ENCODE data around the gene PSMD14.

Gene PSMD14

DNA sequence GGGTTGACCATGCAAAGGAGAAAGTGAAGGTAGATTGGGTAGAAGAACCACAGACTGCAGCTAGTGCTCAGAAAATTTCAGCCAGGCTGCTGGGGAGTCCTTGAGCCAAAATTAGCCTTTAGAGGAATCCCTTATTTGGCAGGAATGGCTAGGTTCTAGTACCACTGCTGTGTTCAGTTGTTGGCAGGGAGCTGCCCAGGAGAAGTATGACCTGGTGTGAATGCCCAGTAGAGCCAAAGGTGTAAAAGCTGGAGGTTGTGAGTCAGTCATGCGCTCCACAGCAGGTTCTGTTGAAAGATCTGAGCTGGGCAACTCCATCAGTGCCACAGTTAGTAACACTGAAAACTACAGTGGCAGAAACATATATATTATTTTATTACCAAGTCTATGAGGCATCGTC is 71.5 kb downstream of the PSMD14 start:
- no peak for DNase-seq (ENCODE audit: low spot score in 2 of 2)
- Mint-ChIP-seq H3K4me1 (no peaks in the 10 kb centered on the region), H3K9me3 (no peaks in the 10 kb centered on the region), H3K27ac (no peak overlapping the region), H3K4me3 (no peak overlapping the region), H3K27me3 (no peaks in the 10 kb centered on the region), H3K36me3 (peaks cover 8% of the 10 kb centered on the region)
- ATAC-seq (ENCODE audit: low read depth), result no peak

- no peaks in the 10 kb centered on the region for H3K9me3 Mint-ChIP-seq
Measured at GRCh38 chr2:161381546-161381945, 73.3 kb downstream of the PSMD14 start.

GRCh38 chr2:161382747-161383146 is 74.5 kb downstream of the PSMD14 start:
- ATAC-seq (ENCODE audit: low read depth), result no peak
- Mint-ChIP-seq H3K27me3 (no peaks in the 10 kb centered on the region), H3K9me3 (no peaks in the 10 kb centered on the region), H3K27ac (no peak overlapping the region), H3K4me3 (no peak overlapping the region), H3K36me3 (peaks cover 4% of the 10 kb centered on the region), H3K4me1 (no peaks in the 10 kb centered on the region)
- no peak for DNase-seq (ENCODE audit: low spot score in 2 of 2)

More at GRCh38 chr2:161381546-161381945, 73.3 kb downstream of the PSMD14 start:
- no peak for ATAC-seq (ENCODE audit: low read depth)
- H3K36me3 Mint-ChIP-seq, result peaks cover 7% of the 10 kb centered on the region
- no peak overlapping the region for H3K4me3 Mint-ChIP-seq
- no peaks in the 10 kb centered on the region for H3K4me1 Mint-ChIP-seq
- H3K27ac Mint-ChIP-seq, result no peak overlapping the region
- DNase-seq (ENCODE audit: low spot score in 2 of 2), result no peak
- H3K27me3 Mint-ChIP-seq, result no peaks in the 10 kb centered on the region

GRCh38 chr2:161384864-161385263 is 76.6 kb downstream of the PSMD14 start:
- Mint-ChIP-seq H3K4me3 (no peak overlapping the region), H3K9me3 (no peaks in the 10 kb centered on the region), H3K36me3 (peaks cover 2% of the 10 kb centered on the region), H3K4me1 (no peaks in the 10 kb centered on the region), H3K27ac (no peak overlapping the region), H3K27me3 (no peaks in the 10 kb centered on the region)
- DNase-seq (ENCODE audit: low spot score in 2 of 2) (no peak), ATAC-seq (ENCODE audit: low read depth) (peak; percentile 27)

DNA sequence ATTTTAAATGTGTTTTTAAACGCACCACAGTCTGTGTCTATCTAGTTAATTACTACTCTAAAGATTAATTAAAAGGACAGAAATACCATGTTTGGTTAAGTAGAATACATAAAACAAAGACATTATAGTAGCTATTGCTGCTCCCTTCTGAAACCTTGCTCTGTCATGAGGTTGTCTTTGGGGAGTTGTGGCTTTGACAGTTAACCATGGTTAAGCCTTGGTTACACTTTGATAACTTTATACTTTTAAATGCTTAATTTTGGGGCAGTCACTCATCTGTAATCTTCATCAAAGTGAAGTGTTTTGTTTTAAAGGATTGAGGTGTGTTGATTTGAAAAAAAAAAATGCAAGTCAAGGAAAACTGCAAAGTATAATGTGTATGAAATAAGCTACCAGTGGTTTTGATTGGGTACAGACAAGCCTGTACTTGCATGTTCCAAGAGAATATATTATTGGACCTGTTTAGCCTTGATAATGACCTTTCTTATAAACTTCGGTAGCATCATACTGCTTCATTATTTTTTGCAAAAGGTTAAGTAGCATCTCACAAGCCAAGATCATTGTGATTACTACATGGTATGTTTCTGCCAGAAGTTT is 78.1 kb downstream of the PSMD14 start:
- ATAC-seq (ENCODE audit: low read depth) (no peak), DNase-seq (ENCODE audit: low spot score in 2 of 2) (no peak)
- Mint-ChIP-seq H3K4me3 (no peak overlapping the region), H3K9me3 (no peaks in the 10 kb centered on the region), H3K27me3 (no peaks in the 10 kb centered on the region), H3K4me1 (no peaks in the 10 kb centered on the region), H3K27ac (no peak overlapping the region), H3K36me3 (peaks cover 4% of the 10 kb centered on the region)

GRCh38 chr2:161388146-161388779 is 80.0 kb downstream of the PSMD14 start:
- peaks cover 13% of the 10 kb centered on the region for H3K36me3 Mint-ChIP-seq
- no peak for DNase-seq (ENCODE audit: low spot score in 2 of 2)
- no peaks in the 10 kb centered on the region for H3K27me3 Mint-ChIP-seq
- no peak overlapping the region for H3K4me3 Mint-ChIP-seq
- H3K4me1 Mint-ChIP-seq, result no peaks in the 10 kb centered on the region
- no peaks in the 10 kb centered on the region for H3K9me3 Mint-ChIP-seq
- ATAC-seq (ENCODE audit: low read depth), result no peak
- no peak overlapping the region for H3K27ac Mint-ChIP-seq

GRCh38 chr2:161391737-161392506 is 83.7 kb downstream of the PSMD14 start:
- Mint-ChIP-seq H3K4me1 (no peaks in the 10 kb centered on the region), H3K36me3 (peaks cover 31% of the 10 kb centered on the region), H3K4me3 (no peak overlapping the region), H3K27me3 (no peaks in the 10 kb centered on the region), H3K9me3 (no peaks in the 10 kb centered on the region), H3K27ac (no peak overlapping the region)
- no peak for DNase-seq (ENCODE audit: low spot score in 2 of 2)
- ATAC-seq (ENCODE audit: low read depth), result no peak

- DNase-seq (ENCODE audit: low spot score in 2 of 2) (no peak), ATAC-seq (ENCODE audit: low read depth) (no peak)
- H3K9me3 Mint-ChIP-seq, result no peaks in the 10 kb centered on the region
- H3K27me3 Mint-ChIP-seq, result no peaks in the 10 kb centered on the region
- H3K27ac Mint-ChIP-seq, result no peak overlapping the region
- no peak overlapping the region for H3K4me3 Mint-ChIP-seq
- no peaks in the 10 kb centered on the region for H3K4me1 Mint-ChIP-seq
- peaks cover 31% of the 10 kb centered on the region for H3K36me3 Mint-ChIP-seq
Measured at GRCh38 chr2:161400076-161400475, 91.9 kb downstream of the PSMD14 start.

DNA sequence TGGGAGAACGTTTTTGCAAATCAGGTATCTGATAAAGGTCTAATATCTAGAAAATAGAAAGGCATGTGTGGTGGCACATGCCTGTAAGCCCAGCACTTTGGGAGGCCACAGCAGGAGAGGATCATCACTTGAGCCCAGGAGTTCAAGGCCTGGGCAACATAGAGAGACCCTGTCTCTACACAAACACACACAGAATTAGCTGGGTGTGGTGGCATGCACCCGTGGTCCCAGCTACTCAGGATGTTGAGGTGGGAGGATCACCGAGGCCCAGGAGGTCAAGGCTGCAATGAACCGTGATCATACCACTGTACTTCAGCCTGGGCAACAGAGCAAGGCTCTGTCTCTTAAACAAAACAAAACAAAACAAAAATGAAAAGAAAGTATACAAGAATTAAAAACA is 94.1 kb downstream of the PSMD14 start:
- Mint-ChIP-seq H3K36me3 (peaks cover 14% of the 10 kb centered on the region), H3K4me1 (no peaks in the 10 kb centered on the region), H3K9me3 (no peaks in the 10 kb centered on the region), H3K4me3 (no peak overlapping the region), H3K27ac (no peak overlapping the region), H3K27me3 (no peaks in the 10 kb centered on the region)
- no peak for ATAC-seq (ENCODE audit: low read depth)
- DNase-seq (ENCODE audit: low spot score in 2 of 2), result no peak

- Mint-ChIP-seq H3K4me3 (no peak overlapping the region), H3K27me3 (no peaks in the 10 kb centered on the region), H3K4me1 (peaks cover 2% of the 10 kb centered on the region), H3K27ac (no peak overlapping the region), H3K9me3 (no peaks in the 10 kb centered on the region), H3K36me3 (peaks cover 14% of the 10 kb centered on the region)
- DNase-seq (ENCODE audit: low spot score in 2 of 2) (no peak), ATAC-seq (ENCODE audit: low read depth) (no peak)
Measured at GRCh38 chr2:161406316-161406715, 98.1 kb downstream of the PSMD14 start.

GRCh38 chr2:161407597-161407996 is 99.4 kb downstream of the PSMD14 start:
- Mint-ChIP-seq H3K27me3 (no peaks in the 10 kb centered on the region), H3K9me3 (no peaks in the 10 kb centered on the region), H3K4me3 (no peak overlapping the region), H3K4me1 (peaks cover 2% of the 10 kb centered on the region), H3K27ac (no peak overlapping the region), H3K36me3 (peaks cover 8% of the 10 kb centered on the region)
- no peak for ATAC-seq (ENCODE audit: low read depth)
- no peak for DNase-seq (ENCODE audit: low spot score in 2 of 2)

DNA sequence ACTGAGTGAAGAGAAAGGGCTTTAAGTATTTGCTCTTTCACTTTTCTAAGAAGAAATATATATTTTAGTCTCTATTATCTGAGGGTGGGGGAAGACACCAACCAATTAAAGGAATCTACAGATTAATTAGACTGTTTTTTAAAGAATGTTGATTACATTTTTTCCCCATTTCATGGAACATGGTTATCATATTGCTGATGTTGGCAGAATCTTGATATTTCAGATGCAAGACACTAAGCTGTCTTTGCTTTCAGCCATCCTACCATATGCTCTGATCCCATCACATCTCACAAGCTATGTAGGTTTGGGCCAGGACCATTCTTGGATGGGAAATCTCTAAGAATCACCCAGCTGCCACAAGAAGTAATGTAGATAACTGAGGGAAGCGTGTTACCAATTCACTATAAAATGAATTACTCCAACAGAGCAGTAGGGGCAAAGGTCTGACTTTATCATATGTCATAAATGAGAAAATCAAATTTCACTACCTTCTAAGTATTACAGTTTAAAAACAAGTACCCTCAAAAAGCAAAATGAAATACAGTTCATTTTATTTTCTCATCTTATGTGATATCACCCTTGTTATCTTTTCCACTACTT is 101.2 kb downstream of the PSMD14 start:
- Mint-ChIP-seq H3K36me3 (peaks cover 7% of the 10 kb centered on the region), H3K27ac (no peak overlapping the region), H3K4me1 (peaks cover 5% of the 10 kb centered on the region), H3K4me3 (no peak overlapping the region), H3K27me3 (peaks cover 3% of the 10 kb centered on the region), H3K9me3 (no peaks in the 10 kb centered on the region)
- DNase-seq (ENCODE audit: low spot score in 2 of 2), result no peak
- no peak for ATAC-seq (ENCODE audit: low read depth)

- DNase-seq (ENCODE audit: low spot score in 2 of 2), result no peak
- Mint-ChIP-seq H3K4me1 (peaks cover 24% of the 10 kb centered on the region), H3K9me3 (no peaks in the 10 kb centered on the region), H3K27me3 (peaks cover 20% of the 10 kb centered on the region), H3K36me3 (peaks cover 7% of the 10 kb centered on the region), H3K27ac (no peak overlapping the region), H3K4me3 (no peak overlapping the region)
- no peak for ATAC-seq (ENCODE audit: low read depth)
Measured at GRCh38 chr2:161412346-161412745, 104.1 kb downstream of the PSMD14 start.

All from memory B cell (primary cell).